GDM1 (cell line): ENCODE results near the gene GALNT7.
"Not testable (repeated sequence)": the region's sequence is repeated elsewhere in the genome, so short reads cannot be mapped to it uniquely, and the experiment has no call there.

Source experiments
- DNase-seq: peaks from one replicate; lab custom pipeline; 2025; lab: John Stamatoyannopoulos, UW

The GALNT7 gene

DNA sequence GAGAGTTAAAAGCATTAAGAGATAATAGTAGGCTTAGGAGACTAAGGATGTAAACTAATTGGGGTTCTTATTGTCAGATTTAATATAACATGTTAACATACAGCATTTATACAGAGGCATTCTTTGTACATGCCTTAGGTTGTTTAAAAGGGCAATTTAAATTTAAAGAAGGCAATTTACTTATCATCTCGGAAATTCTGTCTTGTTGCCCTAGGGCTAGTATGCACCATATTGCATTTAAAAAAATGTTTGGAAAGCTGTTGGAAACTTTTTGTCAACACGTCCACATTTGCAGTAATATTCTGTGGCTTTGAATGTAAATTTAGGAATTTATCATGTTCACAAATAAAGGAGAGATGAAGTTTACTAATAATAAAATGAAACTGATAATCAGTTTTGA is 25.5 kb downstream of the GALNT7 start:
- no peak for DNase-seq

DNA sequence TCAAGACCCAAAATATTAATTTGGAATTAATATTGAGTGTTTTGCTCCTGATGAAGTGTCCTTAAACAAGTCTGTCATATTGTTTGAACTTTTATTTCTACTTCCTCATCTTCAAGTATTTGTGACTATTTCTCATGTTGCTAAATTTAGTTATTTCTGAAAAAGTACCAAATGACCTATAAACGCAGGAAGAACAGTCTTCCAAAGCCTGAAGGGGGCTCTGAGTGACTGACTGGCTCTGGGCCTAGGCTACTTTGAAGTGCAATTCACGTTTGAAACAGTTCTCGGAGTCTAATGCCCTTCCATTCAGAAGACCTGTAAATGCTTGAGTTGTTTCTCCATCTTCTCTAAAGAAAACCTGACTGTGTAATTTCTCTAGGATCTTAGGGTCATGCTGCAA is 26.5 kb downstream of the GALNT7 start:
- DNase-seq = no peak

DNA sequence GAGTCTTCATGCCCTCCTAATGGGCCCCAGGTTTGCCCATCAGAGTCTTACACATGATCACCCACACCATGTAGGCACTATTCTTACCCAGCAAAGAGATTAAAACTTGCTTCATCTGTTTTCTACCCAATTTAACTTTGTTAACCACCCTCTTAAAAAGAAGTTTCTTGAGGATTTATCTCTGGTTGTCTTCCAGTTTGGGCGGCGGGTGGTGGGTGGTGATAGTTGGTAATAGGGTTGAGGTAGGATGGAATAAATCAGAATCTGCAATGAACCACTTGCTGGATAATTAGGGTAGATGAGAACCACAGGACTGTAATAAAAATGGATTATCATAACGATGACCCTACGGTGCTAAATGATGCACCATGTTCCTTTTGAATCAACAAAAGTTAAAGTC is 30.9 kb downstream of the GALNT7 start:
- DNase-seq = no peak

DNA sequence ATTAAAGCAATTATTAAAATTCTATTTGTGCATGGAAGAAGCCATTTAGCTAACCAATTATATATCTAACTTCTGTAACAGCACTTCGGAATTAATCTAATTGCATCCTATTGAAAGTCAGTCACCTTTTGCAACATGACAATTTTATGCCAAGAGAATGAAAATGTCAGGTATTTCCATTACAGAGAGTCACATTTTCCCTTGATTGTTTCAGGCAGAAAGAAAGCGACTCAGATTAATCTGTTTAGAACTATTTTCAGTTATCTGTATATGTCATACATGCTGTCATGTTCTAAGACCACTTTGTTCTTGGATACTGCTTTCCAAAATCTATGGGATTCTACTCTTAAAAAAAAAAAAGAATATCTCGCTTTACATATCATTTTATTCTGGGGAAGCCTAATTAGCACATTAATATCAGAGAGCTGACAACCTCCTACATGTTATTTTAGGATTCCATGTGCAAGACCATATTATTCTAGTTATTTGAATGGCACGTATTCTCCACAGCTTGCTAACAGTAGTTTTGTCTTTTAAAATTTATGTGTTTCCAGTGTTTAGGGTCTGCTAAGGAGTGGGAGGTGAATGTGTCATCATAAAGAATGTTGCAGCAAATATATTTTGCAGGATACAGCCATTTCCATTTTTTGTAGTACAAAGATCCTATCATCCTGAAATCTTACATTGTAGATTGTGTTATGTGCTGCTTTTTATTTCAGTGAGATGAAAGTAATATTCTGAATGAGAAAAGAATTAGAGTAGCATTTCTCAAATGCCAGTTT is 31.7 kb downstream of the GALNT7 start:
- no peak for DNase-seq

DNA sequence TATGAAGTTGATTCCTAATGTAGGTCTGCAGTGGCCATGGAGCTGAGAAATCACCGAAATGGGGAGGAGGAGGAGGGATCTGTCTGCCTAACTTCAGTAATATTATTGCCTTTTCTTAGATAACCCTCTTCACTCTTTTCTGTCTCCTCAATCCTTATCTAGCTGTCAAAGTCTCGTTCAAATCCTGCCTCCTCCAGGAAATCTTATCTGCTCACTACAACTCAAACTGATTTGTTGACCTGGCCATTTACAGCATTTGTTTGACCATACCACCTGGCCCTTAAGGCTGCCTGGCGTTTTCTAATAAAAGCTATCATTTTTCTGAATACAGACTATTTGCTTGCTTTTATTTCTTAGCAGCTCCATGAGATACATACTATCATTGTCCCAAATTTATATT is 33.8 kb downstream of the GALNT7 start:
- no peak for DNase-seq

DNA sequence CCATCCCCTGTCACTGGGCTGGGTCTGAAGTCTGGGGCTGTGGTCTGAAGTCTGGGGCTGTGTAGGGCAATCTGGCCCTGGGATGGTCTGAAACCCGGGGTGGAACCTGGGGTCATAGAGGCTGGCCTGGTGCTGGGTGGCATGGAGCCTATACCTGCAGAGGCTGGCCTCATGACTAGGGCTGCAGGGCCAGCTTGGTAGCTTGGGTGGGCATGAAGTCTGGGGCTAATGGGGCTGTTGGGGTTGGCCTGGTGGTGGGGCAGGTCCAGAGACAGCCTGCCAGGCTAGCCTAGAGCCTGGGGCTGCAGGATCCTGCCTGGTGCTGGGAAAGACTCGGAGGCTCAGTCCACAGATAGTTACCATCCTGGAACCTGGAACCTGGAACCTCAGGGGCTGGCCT is 37.0 kb downstream of the GALNT7 start:
- DNase-seq = no peak

DNA sequence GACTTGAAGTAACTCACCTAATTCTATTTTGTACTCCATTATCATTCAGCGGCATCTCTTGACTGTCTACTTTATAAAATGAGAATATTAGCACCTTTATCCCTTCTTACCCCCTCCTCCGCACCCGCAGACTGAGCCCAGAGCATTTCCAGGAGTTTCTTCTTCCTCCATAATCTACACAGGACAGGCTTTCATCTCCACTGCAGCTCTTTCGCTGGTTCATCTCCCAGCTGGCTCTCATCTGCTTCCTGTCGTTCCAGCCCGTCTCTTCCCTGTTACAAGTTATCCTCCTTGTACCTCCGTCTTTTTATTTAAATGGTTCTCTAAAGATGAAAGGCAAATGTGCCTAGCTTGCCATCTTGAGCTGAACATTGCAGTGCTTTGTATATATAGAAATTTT is 39.8 kb downstream of the GALNT7 start:
- no peak for DNase-seq

DNA sequence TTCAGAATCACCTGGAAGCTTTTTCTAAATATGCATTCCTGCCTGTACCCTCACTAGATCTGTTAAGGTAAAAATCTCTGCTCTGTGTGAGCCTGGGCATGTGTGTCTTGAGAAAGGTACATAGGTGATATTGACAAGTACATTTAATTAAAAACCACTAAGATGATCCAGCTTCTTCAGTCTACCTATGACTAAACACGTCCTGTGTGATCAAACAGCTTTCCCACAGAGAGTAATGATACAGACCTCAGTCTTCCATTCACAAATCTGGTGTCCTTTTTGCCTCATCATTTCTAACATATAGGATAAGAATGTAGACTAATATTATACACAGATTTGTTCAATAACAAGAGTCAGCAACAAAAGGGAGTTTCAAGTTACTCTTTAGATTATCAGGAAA is 42.6 kb downstream of the GALNT7 start:
- DNase-seq = no peak

DNA sequence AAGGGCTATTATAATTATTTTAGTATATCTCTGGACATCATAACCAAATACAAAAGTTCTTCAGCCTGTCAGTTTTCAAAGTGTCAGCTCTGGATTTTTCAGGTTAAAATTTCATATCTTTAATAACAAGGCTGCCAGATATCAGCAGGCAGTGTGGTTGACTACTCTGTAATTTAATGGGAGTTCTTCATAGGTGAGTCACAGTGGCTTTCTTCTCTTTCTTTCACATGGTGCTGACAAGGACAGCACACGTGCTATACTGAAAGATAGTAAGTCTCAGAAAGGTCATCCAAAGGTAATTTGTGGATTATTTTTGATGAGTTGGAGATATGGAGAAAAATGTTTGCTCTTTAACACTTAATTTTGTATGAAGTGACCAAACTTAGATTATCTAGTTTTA is 43.2 kb downstream of the GALNT7 start:
- no peak for DNase-seq

DNA sequence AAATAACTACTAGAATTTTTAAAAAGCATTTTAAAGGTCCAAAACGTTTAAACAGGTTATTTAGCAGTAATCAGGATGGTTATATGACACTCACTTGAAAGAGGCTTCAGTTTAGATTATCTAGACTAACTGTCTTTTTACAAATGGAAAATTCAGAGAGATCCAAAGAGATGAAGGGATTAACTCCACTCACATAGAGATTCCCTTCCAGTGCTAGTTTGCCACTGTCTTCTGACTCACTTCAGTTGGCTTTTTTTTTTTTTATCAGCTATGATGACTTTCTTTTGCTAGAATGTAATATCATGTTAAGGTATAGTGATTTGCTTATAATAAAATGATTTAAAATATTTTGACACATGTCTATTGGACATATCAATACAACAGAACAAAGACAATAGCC is 43.8 kb downstream of the GALNT7 start:
- DNase-seq = no peak

DNA sequence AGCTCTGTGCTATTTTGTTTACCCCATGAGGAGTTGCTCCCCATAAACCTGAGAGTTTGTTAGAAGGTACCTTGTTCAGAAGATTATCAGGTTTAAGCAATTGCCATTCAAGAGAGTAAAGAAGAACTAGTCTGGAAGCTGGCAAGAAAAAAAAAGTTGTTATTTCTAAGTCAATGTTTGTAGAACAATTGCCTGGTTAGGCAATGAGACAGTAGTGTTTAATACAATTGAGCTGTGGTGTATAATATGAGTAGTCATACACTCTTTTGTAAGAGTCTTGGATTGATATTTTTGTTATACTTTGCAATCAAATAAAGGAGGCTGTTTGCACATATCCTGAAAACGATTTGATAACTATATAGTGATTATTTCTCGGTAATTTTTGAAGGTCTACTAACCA is 44.7 kb downstream of the GALNT7 start:
- no peak for DNase-seq

DNA sequence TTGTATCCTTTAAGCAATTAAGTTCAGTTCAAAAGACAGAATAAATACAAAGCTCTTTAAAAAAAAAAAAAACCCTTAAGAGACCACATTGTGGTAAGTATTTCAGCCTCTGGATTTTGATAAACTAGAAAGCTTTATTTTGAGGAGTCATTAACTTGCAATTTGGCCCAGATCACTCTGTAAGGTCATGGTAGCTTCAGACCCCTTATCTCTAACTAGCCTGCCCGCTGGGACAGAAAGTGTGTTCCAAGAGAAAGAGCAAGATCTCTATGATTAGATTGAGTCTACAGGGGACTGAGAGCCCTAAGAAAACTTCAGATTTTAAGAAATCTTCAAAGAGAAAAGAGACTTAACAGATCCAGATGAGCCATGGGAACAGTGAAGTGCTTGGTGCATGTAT is 45.6 kb downstream of the GALNT7 start:
- no peak for DNase-seq

DNA sequence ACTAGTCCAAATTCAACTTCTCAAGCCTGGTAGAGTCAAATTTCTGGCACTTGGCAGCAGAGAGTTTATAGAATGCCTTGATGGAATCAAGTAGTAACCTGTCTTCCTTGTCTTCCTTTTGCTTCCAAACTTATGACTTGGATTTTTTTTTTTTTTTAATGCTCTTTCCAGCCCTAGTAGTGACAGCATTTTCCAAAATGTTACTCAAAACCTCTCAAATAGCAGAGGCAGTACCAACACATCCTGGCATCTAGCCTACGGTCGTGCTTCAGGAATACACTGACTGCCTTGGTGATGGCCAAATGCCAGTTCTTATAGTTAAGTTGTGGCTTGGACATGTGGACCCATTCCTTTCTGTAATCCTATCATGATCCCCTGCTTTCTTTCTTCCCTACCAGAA is 46.0 kb downstream of the GALNT7 start:
- DNase-seq = no peak

DNA sequence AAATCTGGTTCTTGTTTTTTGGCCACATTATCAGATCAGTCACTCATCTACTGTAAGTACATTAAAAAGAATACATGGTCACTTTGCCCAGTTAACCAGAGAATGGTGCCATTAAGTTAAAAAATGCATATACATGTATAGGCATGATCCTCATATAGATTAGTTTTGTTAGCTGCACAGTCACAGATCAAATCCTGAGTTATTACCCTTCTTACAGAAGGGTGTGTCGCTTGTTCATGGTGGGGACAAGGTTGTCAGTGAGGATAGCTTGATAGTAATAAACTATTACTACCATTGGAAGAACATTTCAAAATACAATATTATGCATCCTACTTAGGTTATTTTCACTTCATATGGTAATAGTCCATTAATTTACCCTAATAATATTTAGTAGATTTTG is 48.5 kb downstream of the GALNT7 start:
- no peak for DNase-seq

DNA sequence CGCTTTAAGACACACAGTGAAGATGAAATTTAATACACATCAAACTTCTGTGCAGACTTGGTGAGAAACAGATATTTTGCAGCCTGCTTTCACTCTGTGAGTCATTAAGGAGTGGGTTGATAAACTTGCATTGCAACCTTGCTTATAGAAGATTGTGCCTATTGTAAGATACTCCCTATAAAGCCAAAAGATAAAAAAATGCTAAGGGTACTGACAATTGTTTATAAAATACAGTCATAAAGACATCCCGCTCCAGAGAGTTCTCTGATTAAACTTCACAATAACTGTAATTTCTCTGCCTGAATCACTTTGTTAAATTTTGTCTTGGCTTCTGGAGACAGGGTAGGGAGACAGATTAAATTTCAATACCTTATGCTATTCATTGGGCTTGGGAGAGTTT is 49.1 kb downstream of the GALNT7 start:
- DNase-seq = no peak

DNA sequence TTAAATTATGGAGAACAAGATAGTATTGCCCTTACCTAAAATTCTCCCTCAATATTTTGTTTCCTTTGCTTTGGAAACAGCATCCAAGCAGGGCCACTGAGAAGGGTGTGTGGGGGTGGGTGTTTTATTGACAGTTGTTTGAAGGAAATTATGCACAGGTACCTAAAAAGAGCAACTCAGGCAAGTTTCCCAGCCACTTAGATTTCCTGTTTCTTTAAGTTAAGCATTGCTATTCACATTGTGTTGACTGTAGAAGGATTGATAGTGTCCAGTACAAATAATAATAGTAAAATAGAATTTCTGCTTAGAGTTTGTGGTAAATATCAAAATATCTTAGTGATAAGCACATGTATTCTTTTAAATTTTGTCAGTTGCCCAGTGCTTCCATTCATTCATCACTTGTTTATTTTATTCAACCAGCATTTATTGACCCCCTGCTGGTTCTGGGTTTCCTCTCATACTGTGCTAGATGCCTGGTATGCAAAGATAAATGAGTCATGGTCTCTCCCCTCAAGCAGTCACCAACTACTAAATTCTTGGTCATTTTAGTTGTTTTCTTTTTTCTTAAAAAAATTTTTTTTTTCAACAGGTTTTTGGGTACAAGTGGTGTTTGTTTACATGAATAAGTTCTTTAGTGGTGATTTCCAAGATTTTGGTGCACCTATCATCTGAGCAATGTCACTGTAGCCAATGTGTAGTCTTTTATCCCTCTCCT is 50.0 kb downstream of the GALNT7 start:
- no peak for DNase-seq

DNA sequence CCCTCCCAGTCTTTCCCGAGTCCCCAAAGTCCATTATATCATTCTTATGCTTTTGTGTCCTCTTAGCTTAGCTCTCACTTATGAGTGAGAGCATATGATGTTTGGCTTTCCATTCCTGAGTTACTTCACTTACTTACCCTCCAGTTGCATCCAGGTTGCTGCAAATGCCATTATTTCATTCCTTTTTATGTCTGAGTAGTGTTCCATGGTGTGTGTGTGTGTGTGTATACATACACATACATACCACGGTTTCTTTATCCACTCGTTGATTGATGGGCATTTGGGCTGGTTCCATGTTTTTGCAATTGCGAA is 50.5 kb downstream of the GALNT7 start:
- DNase-seq = not testable (repeated sequence)

DNA sequence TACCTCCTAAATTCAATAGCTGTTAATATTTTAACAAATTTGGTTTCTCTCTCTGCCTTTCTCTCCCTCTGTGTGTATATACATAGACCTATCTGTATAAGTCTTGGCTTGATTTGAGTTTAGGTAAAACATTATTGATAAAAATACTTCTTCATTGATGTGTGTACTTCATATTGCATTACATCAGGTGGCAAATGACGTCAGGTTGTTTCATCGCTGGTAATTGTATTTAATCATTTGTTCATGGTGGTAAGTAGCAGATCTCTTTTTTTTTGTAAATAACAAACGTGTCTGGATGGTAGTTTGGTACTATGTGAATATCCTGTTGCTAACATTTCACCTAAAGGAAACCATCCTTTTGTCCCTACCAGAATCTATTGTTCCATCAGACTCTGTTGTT is 55.1 kb downstream of the GALNT7 start:
- no peak for DNase-seq

DNA sequence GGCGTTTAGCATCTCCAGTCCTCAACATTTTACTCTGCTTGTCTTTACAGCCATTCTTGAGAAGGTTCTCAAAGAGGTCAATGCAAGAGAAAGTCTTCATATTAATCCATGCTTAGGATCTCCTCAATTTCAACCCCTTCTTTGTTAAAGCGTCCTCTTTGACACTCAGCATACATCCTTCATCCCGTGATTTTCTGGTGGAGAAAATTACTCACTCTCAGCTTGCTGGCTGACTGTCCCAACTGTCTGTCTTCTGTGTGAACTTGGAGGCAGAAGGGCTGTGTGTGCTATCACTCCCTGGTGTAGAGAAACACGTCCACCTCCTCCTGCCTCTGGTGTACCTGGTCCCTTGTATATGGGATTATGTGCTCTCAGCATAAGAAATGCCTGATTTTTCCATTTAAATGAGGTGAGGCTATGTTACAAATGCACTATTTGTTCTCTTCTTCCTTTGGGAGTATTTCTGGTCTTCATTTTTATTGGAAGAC is 57.8 kb downstream of the GALNT7 start:
- no peak for DNase-seq

DNA sequence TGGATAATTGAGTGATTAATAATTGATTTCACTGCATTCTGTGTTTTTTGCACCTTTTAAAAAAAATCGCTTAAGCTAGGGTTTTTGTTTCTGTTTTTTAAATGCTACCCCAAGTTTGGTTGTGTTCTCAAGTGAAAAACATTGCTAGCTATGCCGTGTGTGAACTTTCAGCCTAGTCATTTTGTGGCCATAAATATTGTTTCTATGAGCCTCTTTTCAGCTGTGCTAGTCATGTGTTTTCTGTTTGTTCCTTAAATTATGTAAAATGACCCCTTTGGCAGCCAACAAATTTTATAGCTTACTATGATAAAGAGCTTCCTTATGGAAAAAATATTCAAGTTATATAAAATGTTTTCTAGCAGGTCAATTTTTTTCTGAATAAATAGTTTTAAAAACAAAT is 59.1 kb downstream of the GALNT7 start:
- DNase-seq = no peak

DNA sequence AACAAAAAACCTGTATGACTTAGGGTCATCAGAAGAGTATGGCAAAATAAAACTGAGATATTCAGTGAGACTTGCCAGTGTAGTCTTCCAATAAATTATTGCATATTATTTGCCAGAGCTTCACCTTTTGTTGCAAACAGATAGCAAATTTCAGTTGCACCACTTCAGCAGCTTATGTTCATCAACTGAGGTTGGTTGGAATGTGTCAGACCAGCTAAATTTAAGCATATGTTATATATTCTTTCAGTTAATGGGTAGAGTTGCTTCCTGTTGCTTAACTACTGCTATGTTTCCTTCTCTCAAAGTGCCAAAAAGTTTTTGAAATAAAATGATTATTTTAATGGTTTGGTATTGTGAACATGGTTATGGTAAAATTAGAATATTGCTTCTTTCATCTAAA is 61.5 kb downstream of the GALNT7 start:
- no peak for DNase-seq

DNA sequence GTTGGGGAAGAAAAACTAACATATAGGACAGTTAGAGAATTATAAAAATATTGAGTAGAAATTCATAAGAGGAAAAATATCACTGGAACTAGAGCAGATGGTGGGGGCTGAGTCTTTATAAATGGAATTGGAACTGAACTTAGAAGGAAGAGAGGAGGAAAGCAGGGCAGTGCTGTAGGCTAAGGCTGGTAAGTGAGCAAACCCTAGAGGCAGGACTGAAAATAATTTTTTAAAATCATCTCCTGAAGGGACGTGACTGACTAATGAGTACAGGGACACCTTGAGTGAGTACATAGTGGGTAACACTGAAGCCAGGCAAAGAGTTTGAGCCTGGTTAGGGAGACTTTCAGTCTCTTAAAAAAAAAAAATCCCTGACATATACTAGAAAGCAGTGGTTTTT is 63.3 kb downstream of the GALNT7 start:
- DNase-seq = peak; percentile 40

DNA sequence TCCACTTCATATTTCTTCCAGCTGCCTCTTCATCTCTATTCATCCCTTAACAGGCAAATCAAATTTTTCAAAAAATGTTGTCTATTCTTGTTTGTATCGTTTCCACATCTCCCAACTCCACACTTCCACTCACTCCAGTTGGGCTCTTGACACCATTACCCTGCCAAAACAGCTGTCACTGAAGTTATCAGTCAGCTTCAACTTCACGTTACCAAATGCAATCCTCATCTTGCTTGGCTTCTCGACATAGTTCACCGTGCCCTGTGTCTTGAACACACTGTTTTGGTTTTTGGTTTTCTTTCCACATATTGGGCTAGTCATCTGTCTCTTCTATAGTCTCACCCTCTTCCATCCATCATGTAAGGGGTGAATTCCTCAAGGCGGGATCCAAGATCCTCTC is 65.2 kb downstream of the GALNT7 start:
- DNase-seq = no peak

DNA sequence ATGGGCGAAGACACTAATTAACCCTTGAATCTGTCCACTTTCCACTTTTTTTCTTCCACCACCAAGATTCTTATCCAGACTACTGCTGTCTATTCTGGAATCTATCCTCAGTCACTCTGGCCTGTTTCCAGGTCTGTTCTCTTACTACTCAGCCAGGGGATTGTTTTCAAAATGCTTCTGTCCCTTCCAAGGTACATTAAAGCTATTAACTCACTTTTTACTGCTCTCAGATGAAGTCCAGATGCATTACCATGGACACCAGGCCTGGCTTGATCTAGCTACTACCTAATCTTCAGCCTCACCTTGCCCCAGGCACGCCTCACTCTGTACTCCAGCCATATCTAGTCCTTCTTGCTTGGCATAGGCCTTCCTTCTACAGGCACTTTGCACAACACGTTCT is 66.4 kb downstream of the GALNT7 start:
- DNase-seq = no peak
